ENCODE data around the gene BMPR1A. TPM values are rescaled to one million over a fixed set of nuclear protein-coding genes. Genes with fewer than 3 reads are reported as not detected.
A peak's percentile ranks its signal among the peaks of the same experiment; 100 is the strongest.

Gene BMPR1A
- polyA plus RNA-seq, 1 donor (not counting 4 experiments of a cell fraction or from before 2014, with no cell fraction given) = 22.2 TPM

DNA sequence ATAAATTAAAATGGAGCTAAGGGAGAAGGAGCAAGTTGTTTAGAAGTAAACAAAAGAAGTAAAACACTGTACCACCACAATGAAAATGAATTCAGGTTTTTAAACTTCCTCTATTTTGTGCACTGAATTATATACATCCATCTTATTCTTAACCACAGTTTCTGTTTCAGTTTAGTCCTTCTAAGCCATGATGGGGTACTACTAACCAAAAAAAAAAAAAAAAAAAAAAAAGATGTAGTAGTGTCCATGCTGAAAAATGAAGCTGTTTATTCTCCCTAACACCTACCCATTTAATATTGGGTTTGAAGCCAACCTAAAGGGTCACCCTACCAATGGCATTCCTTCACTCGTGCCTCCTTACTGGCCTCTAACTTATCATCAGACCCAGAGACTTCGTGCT, 3.4 kb upstream of the BMPR1A start:
- Histone ChIP-seq H3K9me1 (ENCODE audit: control insufficient read depth, extremely low read depth, insufficient read depth, low read length) (no peaks in the 10 kb centered on the region), H3K4me2 (ENCODE audit: control insufficient read depth, extremely low read depth, insufficient read depth, low read depth, low read length) (no peak overlapping the region), H2AFZ (ENCODE audit: control insufficient read depth, low read length) (no peak overlapping the region), H3K9ac (ENCODE audit: control insufficient read depth, extremely low read depth, insufficient read depth, low read length) (no peak overlapping the region), H3K9me3 (ENCODE audit: control insufficient read depth, low read depth, low read length) (no peaks in the 10 kb centered on the region), H3K36me3 (ENCODE audit: control insufficient read depth in 2 of 2, extremely low read depth in 1 of 2, insufficient read depth in 2 of 2, low read length in 2 of 2) (no peaks in the 10 kb centered on the region), H3K4me3 (ENCODE audit: control insufficient read depth in 2 of 3, extremely low read depth in 1 of 3, insufficient read depth in 2 of 3, low read depth in 1 of 3, low read length in 3 of 3) (no peak overlapping the region), H3K79me2 (ENCODE audit: control insufficient read depth, insufficient read depth, low read length) (peaks cover 20% of the 10 kb centered on the region), H3K27ac (ENCODE audit: control insufficient read depth, insufficient read depth, low read length) (no peak overlapping the region), H3K27me3 (ENCODE audit: control insufficient read depth, extremely low read depth, insufficient read depth, low read length) (no peaks in the 10 kb centered on the region), H4K20me1 (ENCODE audit: control insufficient read depth, extremely low read depth, insufficient read depth, low read length) (no peaks in the 10 kb centered on the region), H3K4me1 (ENCODE audit: control insufficient read depth, extremely low read depth, insufficient read depth, low read length) (peaks cover 10% of the 10 kb centered on the region)
- TF ChIP-seq, protein P1, sequence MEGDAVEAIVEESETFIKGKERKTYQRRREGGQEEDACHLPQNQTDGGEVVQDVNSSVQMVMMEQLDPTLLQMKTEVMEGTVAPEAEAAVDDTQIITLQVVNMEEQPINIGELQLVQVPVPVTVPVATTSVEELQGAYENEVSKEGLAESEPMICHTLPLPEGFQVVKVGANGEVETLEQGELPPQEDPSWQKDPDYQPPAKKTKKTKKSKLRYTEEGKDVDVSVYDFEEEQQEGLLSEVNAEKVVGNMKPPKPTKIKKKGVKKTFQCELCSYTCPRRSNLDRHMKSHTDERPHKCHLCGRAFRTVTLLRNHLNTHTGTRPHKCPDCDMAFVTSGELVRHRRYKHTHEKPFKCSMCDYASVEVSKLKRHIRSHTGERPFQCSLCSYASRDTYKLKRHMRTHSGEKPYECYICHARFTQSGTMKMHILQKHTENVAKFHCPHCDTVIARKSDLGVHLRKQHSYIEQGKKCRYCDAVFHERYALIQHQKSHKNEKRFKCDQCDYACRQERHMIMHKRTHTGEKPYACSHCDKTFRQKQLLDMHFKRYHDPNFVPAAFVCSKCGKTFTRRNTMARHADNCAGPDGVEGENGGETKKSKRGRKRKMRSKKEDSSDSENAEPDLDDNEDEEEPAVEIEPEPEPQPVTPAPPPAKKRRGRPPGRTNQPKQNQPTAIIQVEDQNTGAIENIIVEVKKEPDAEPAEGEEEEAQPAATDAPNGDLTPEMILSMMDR (optimal IDR thresholded peaks at IDR 0.05 in 1 of 3, IDR thresholded peaks at IDR 0.05 in 1 of 3, conservative IDR thresholded peaks at IDR 0.05 in 1 of 3; ENCODE audit: extremely low read depth in 1 of 3, insufficient read depth in 2 of 3, low read length in 3 of 3) = no peak
- no peak for TF ChIP-seq EZH2 (IDR thresholded peaks at IDR 0.05; ENCODE audit: low read length)
- dilution Hi-C loops (cut with MboI; ENCODE audit: extremely low pct_ligation_motif_present, low sequenced_read_pairs) = no loop called here
- DNase-seq (ENCODE audit: low read depth, low spot score) (no peak), FAIRE-seq (no peak)

GRCh38 chr10:86753638-86754434, 2.6 kb upstream of the BMPR1A start:
- DNase-seq (ENCODE audit: low read depth, low spot score) = no peak

More at GRCh38 chr10:86753638-86754434, 2.6 kb upstream of the BMPR1A start:
- peaks cover 27% of the 10 kb centered on the region for H3K79me2 ChIP-seq (ENCODE audit: control insufficient read depth, insufficient read depth, low read length)
- H3K4me3 ChIP-seq (ENCODE audit: control insufficient read depth in 2 of 3, extremely low read depth in 1 of 3, insufficient read depth in 2 of 3, low read depth in 1 of 3, low read length in 3 of 3) = no peak overlapping the region
- dilution Hi-C loops (cut with MboI; ENCODE audit: extremely low pct_ligation_motif_present, low sequenced_read_pairs) = no loop called here
- peak overlapping the region; percentile 10 for H3K4me2 ChIP-seq (ENCODE audit: control insufficient read depth, extremely low read depth, insufficient read depth, low read depth, low read length)
- no peaks in the 10 kb centered on the region for H3K36me3 ChIP-seq (ENCODE audit: control insufficient read depth in 2 of 2, extremely low read depth in 1 of 2, insufficient read depth in 2 of 2, low read length in 2 of 2)
- FAIRE-seq = no peak
- no peaks in the 10 kb centered on the region for H4K20me1 ChIP-seq (ENCODE audit: control insufficient read depth, extremely low read depth, insufficient read depth, low read length)
- peaks cover 17% of the 10 kb centered on the region for H3K4me1 ChIP-seq (ENCODE audit: control insufficient read depth, extremely low read depth, insufficient read depth, low read length)
- no peaks in the 10 kb centered on the region for H3K9me3 ChIP-seq (ENCODE audit: control insufficient read depth, low read depth, low read length)
- no peak overlapping the region for H3K9ac ChIP-seq (ENCODE audit: control insufficient read depth, extremely low read depth, insufficient read depth, low read length)
- no peaks in the 10 kb centered on the region for H3K27me3 ChIP-seq (ENCODE audit: control insufficient read depth, extremely low read depth, insufficient read depth, low read length)
- no peak overlapping the region for H2AFZ ChIP-seq (ENCODE audit: control insufficient read depth, low read length)
- TF ChIP-seq, protein P1 (optimal IDR thresholded peaks at IDR 0.05 in 1 of 3, IDR thresholded peaks at IDR 0.05 in 1 of 3, conservative IDR thresholded peaks at IDR 0.05 in 1 of 3; ENCODE audit: extremely low read depth in 1 of 3, insufficient read depth in 2 of 3, low read length in 3 of 3) = no peak
- no peak for TF ChIP-seq EZH2 (IDR thresholded peaks at IDR 0.05; ENCODE audit: low read length)
- H3K9me1 ChIP-seq (ENCODE audit: control insufficient read depth, extremely low read depth, insufficient read depth, low read length) = no peaks in the 10 kb centered on the region
- no peak overlapping the region for H3K27ac ChIP-seq (ENCODE audit: control insufficient read depth, insufficient read depth, low read length)
